NCI-H128 (cell line): ENCODE data around the gene PLCB1.
"Not testable (repeated sequence)": the region's sequence is repeated elsewhere in the genome, so short reads cannot be mapped to it uniquely, and the experiment has no call there.

ENCODE experiments used
- DNase-seq: peaks from one replicate; lab custom pipeline; 2025; ENCODE audit not compliant: unreplicated experiment; lab: John Stamatoyannopoulos, UW

The PLCB1 gene

DNA sequence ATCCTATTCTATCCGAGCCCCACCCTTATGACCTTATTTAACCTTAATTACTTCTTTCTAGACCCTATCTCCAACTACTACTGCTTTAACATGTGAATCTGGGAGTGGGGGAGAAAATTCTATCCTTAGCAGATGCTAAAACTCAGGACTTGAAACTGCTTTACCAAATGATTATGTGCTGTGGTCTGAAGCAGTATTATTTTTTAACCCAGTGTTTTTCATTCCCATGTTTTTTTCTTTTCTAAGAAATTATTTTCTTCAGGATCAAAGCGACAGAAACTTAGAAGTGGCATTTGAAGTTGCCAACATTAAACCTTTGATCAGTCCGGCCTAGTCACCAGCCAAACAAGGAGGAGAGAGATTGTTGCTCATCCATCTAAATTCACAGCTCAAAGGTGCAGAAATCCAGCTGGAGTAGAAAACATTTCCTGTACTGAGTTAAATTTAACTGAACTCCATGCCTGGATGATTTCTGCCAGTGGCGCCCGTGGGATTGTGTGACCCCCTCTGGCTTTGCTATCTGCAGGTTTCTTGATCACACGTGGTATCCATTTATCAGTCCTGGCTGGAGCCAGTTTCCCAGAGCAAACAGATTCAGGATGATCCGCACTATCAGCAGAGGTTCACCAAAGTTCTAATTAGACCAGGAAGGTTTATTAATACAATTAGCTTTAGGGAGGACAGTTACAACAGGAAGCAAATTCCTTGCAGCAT lies 300.5 kb downstream of the PLCB1 start:
- no peak for DNase-seq

DNA sequence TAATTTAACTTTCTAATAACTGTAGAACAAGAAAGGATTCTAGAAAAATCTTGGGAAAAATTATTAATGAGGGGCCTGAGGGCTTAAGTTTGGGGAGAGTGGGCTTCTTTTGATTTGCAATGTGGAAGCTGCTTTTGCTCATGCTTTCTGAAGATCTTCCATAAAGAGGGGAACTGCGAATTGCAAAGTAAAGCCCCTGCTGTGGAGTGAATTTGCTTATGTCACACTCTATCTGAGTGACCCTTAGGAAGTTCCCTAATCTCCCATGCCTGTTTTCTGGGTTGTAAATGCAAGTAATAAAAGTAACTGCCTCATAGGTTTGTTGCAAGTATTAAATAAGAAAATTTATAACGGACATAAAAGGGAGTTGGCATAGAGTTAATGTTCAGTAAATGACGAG lies 301.2 kb downstream of the PLCB1 start:
- DNase-seq, result no peak

DNA sequence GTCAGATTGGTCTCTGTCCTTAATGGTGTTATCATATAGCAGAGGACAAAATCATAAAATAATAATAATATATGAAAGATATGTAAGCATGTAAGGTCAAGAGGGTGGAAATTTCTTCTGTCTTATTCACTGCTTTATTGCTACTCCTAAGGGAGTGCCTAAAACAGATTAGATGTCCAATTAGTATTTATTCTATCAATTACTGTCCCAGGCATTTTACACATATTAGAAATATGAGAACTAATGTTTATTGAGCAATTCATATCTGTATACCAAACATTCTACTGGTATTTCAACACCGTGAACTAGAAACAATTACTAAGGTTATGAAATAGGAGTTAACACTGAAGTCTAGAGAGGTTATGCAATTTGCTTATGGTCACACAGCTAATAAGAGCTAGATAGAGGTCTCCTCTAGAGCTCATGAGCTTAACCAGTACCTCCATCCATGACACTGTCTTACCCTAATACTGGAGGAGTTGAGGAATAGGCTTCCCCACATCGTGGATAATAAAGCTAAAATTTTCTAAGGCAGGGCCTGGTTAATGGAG lies 302.3 kb downstream of the PLCB1 start:
- DNase-seq, result no peak

DNA sequence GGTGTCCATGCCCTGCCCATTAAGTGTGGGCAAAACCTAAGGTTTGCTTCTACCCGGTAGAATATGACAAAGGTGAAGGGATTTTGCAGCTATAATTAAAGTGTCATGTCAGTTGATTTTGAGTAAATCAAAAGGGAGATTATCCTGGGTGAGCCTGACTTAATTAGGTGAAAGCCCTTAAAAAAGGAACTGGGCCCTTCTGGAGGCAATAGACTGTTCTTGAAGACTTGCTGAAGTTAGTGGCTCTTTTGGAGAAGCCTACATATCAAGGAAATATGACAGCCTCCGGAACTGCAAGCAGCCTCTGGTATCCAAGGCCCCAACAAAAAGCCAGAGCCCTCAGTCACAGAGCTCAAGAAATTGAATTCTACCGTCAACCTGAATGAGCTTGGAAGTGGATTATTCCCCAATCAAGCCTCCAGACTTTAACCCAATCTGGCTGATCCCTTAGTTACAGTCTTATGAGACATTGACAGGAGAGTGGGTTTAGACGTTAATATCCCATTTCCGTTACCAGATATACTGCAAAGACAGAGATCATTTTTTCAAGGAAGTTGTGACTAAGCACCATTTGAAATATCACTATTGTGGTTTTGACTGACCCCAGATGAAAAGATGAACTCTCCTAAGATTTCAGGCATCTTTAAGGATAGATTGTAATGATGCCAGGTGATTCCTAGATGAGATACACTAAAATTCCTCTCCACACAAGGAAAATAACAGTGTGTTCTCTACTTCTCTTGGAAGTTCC lies 303.4 kb downstream of the PLCB1 start:
- DNase-seq, result no peak

DNA sequence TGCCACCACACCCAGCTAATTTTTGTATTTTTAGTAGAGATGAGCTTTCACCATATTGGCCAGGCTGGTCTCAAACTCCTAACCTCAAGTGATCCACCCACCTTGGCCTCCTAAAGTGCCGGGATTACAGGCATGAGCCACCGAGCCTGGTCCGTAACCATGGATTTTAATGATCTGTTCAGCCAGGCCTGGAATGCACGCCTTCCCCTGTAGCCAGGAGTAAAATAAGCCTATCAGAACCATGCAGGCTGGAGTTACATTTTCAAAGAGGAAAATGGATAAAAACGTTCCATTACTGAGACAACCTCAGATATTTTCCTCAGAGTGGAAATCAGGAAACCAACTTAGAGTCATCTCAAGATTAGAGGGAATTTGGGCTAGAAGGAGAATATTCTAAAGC lies 304.9 kb downstream of the PLCB1 start:
- DNase-seq, result not testable (repeated sequence)

DNA sequence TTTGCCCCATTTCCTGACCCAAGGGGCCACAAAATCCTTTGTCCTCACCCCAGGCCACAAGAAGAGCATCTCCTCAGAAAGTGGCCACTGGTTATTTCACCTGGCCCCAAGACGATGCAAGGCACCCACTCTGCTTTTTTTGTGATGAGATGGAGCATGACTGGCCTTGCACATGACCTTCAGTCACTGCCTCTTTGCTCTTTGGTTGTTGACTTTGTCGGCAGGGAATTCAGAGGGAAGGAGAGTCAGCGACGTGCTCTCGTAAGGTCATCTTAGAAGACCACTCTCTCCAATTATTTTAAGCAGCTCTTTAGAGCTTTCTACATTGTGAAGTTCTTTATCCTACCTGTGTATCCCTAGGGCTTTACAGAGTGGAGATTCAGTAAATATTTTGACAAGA lies 306.7 kb downstream of the PLCB1 start:
- DNase-seq, result no peak

DNA sequence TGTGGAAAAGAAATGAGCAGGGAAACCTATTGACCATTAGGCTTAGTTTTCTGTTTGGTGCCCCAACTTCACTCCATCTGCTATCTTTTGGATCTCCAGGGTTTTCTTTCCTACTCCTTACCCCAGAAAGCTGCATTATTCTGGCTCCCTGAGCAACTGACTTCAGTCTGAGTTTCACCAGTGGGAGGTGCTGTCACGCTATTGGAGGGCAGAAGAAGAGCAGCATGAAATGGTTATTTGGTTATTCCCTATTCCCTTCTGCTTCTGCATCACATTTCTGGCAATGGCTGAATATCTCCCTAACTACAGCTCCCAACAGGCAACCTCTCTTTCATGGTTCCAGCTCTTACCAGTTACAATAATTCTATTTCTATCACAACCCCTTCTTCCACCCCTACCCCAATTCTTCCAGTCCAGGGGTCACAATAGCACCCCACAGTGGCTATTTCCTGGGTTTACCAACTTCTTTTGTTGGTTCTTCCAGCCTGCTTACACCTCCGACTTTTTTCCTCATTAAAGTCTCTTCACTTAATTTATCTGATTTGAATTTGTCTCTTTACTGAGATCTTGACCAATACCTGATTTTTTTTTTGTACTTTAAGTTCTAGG lies 311.5 kb downstream of the PLCB1 start:
- no peak for DNase-seq

DNA sequence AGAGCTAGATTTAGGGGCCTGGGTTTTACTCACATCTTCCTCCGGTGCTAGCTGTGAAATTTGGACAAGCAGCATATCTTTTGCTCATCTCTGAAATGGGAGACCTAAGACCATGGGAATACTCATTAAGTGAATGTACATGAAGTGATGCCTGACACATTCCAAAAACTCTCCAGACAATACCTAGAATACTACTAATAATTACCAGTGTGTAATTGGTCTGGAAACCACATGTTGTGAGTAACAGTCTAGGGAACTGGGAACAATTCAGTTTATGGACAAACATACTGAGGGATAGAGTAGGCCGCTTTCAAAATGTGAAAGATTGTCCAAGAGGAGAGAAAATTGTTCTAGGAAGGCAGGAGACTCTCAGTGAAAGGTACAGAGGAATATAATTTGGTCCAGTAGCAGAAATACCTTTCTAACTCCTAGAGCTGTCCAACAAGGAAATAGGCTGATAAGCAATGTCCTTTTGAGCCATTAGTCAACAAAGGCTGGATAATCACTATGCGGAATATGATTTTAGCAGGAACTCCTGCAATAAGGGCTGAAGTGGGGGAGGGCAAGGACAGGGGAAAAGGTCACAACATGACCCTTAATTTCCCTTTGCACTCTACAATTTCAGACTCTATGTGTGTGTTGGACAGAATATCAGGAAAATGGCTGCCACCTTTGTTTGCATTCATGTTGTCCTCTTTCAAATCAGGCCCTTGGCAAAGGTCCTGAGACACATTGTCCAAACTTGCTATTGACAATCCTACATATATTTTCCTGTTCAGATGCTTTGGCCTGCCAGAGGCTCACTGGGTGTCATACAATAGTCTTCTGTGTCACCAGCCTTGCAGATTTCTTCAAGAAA lies 315.4 kb downstream of the PLCB1 start:
- no peak for DNase-seq

DNA sequence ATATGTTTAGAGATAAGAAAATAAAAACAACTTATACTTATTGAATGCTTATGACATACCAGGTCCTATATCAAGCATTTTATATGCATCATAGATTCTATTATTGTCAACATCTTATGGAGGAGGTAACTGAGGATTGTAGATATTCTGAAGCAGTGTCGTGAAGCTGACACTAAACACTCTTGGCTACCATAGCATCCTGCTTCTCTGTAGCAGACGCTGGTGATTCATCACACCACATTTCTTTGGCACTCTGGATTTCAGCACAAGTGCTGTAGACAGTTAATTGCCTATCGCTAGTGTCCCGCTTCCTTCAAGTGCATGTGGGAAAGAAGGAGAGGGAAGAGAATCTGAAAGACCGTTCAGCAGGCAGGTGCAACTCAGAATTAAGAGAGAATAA lies 317.1 kb downstream of the PLCB1 start:
- DNase-seq, result no peak

DNA sequence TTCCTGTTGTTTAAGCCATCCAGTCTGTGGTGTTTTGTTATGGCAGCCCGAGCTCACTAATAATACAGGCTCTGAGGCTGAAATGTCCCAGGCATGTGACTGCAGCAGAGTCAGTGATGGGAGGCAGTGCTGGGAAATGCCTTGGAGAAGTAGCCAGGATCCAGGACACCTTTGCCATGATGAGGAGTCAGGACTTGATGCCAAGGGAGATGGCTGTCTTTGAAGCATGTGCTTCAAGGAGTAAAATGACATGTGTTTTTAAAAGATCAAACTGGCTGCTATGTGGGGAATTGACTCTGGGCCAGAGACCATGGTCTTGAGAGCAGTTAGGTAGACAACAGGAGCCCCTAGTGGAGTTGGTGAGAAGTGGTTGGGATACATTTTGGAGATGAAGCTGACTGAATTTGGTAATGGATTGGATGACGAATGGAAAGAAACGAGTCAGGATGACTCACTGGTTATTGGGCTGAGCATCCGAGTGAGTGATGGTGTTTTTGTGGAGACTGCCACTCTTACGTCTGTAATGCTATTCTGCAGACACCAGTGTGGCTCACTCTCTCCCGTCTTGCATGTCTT lies 322.2 kb downstream of the PLCB1 start:
- DNase-seq, result no peak

DNA sequence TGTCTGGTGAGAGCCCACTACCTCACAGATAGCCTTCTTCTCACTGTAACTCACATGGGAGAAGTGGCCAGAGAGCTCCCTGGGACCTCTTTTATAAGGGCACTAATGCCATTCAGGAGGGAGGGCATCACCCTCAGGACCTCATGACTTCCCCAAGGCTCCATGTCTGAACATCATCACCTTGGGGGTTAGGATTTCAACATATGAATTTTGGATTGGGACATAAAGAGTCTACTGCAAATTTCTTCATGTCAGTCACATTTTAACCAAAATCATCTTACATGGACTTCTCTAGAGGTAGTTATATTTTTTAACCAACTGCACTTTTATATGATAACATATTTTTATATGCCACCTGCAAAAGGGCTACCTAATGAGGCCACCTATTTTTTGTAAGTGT lies 324.7 kb downstream of the PLCB1 start:
- DNase-seq, result no peak

DNA sequence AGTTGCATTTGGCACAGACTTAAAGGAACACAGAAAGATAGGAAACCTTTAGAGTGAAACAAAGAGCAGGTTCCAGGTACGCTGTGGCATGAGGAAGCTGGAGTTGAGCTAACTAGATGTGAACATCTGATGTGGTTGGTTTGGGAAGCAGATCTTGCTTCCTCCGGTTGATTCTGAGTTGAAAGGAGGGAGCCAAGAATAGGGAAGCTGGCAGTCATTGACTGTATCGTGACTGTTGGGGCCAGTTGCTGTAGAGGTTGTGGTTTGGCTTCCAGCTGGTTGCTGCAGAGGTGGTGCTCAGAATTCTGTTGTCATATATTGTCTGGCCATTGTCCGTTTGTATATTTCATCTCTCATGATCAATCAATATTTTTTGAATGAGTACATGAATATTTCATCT lies 325.9 kb downstream of the PLCB1 start:
- no peak for DNase-seq

DNA sequence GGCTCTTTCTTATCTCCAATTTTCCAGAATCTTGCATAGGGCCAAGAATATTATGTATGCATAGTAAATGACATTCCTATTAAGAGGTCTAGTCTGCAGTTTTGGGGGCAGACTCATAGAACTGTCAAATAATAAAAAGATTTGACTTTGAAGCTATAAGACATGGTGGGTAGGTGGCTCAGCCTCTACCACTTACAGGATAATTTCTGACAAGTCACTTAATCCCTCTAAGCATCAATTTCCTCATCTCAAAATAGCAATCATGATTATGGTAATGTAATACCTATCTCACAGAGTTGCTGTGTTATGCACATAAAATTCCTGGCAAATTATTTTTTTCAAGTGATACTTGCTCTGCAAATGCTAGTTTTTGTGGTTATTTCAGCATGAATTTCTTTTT lies 329.1 kb downstream of the PLCB1 start:
- DNase-seq, result no peak

DNA sequence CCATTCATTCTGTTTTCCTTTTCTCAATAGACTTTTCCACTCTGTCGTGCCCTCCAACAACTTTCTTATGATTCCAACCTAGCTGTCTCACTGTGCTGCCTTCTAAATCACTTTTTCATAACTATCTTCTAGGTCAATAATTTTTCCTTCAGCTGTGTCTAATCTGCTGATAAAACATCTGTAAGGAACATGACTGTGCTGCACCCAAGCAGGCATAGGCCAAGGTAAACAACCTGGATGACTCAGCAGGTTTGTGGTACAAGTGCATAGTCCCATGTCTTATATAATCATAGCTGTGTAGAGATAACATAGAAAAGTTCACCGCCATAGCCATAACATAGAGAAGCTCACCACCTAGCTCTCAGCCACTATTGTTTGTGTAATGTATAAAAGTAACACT lies 332.3 kb downstream of the PLCB1 start:
- DNase-seq, result no peak

DNA sequence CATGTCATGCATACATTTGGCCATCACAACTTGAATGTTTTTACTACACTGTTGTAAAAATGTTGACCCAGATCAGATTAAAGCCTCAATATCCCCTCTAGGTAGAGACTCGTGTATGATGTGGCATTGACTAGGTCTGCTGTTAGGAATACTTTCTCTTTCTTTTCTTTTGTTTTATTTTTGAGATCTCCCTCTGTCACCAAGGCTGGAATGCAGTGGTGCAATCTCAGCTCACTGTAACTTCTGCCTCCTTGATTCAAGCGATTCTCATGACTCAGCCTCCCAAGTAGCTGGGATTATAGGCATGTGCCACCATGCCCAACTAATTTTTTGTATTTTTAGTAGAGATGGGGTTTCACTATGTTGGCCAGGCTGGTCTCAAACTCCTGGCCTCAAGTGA lies 334.7 kb downstream of the PLCB1 start:
- DNase-seq, result not testable (repeated sequence)

DNA sequence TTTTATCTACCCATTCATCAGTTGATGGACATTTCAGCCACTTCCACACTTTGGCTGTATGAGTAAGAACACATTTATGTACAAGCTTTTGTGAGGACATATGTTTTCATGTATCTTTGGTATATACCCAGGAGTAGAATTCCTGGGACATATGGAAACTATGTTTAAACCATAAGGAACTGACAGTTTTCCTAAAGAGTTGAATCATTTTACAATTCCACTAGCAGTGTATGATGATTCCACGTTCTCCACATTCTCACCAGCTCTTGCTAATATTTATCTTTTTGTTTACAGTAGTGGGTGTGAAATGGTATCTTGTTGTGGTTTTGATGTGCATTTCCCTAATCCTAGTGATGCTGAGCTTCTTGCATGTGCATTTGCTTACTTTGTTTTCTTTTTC lies 338.1 kb downstream of the PLCB1 start:
- no peak for DNase-seq

DNA sequence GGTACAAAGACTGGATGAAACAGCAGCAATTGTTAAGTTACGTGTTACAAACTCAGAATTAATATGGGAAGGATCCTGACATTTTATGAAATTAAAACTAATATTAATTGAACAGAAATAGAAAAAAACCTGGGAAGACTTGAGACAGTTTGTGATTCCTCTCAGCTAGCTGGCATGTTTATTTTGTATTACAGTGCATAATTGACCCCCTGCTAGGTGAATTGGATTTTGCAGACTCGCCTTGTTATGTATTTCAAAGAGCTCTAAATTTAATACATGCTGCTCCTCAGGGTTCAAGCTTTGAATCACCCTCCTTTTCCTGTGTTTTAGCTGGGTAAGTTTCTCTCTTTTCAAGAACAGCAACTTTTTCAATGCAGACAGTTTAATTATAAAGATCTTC lies 339.4 kb downstream of the PLCB1 start:
- no peak for DNase-seq

DNA sequence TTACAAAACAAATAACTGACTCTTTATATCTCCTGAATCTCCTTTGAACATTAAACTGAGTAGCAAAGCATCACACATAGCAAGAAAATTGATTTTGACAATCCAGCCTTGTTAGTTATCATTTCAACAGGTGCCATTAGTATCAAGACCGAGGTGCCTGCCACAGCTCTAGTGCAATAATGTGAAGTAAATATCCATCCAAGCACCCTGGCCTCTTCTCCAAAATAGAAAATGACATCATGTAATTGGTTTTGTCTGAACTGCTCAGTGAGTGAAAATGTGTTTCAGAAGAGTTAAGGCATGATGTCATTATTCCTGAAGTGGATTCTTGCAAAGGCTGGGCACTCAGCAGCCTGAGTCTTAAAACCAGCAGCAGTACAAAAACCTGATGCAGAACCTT lies 341.4 kb downstream of the PLCB1 start:
- DNase-seq, result no peak

DNA sequence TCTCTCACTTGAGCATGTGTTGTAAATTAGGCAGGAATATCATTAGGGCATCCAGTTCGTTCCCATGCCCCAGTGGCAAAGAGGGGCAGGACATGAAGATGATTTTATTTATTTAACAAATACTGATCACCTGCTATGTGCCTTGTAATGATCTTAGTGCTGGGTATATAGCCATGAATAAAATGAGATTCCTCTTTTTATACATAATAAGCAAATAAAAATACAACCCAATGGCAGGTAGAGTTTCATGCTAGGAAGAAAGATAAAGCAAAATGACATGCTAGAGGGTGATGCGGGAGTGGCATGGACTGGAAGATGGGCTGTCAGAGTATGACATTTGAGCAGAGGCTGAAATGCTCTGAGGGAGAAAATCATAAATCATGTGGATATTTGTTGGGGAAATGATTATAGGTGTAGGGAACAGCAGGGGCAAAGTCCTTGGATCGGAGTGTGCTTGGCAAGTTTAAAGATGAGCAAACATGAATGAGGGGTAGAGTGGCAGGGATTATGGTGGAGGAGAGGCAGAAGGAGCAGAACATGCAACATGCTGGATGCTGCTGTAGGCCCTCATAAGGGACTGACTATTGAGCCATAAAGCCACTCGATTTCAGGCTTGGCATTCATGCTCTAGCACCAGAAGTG lies 342.1 kb downstream of the PLCB1 start:
- DNase-seq, result no peak

DNA sequence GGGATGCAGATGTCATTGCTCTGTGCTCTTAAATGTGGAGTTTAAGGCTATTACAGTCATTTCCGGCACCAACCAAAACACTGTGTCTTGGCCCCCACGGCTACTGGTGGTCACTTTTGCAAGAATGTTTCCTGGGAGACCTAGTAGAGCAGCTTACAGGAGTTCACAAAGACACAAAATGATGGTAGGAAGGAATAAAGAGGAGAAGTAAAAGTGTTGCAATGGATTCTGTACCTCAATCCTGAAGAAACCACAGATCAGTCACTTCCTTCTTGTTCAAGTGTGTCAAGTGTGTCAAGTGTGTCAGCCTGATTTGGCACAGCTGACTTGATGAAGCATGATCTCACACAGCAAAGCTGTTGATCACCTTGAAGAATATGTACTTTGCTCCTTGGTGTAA lies 344.0 kb downstream of the PLCB1 start:
- no peak for DNase-seq
